Subcutaneous abdominal adipose tissue (tissue), 5 donors: ENCODE data around the gene ZNF362.

Experiments used
- H3K27ac ChIP-seq: one replicate; pipeline ENCODE4 v1.7.0; 2013; ENCODE audit warnings: low read depth, mild to moderate bottlenecking, inconsistent platforms, low read length, moderate library complexity
- H3K27me3 ChIP-seq, 5 donors: one replicate each; pipeline ENCODE4 v1.7.0; 2013; ENCODE audit warnings: low read length in 5 of 5, inconsistent platforms in 1 of 5; ENCODE audit not compliant: control insufficient read depth in 5 of 5, insufficient read depth in 4 of 5
- H3K36me3 ChIP-seq, 5 donors: one replicate each; pipeline ENCODE4 v1.7.0; 2013; ENCODE audit warnings: low read length in 5 of 5; ENCODE audit not compliant: control insufficient read depth in 5 of 5, insufficient read depth in 5 of 5
- H3K4me1 ChIP-seq, 5 donors: one replicate each; pipeline ENCODE4 v1.7.0; 2013; ENCODE audit warnings: low read length in 5 of 5, mild to moderate bottlenecking in 3 of 5, moderate library complexity in 1 of 5; ENCODE audit not compliant: control insufficient read depth in 5 of 5, insufficient read depth in 5 of 5
- H3K4me3 ChIP-seq, 5 donors: one replicate each; pipeline ENCODE4 v1.7.0; 2013; ENCODE audit warnings: low read length in 5 of 5, low read depth in 1 of 5
- H3K9ac ChIP-seq, 5 donors: one replicate each; pipeline ENCODE4 v1.7.0; 2013; ENCODE audit warnings: low read length in 5 of 5, mild to moderate bottlenecking in 4 of 5, moderate library complexity in 3 of 5
- H3K9me3 ChIP-seq, 5 donors: one replicate each; pipeline ENCODE4 v1.7.0; 2013; ENCODE audit warnings: low read length in 5 of 5; ENCODE audit not compliant: control insufficient read depth in 5 of 5
- donor health status: healthy.
- donor health status: healthy.
- donor health status: healthy.
- donor health status: healthy.
- donor health status: healthy.

The ZNF362 gene

DNA sequence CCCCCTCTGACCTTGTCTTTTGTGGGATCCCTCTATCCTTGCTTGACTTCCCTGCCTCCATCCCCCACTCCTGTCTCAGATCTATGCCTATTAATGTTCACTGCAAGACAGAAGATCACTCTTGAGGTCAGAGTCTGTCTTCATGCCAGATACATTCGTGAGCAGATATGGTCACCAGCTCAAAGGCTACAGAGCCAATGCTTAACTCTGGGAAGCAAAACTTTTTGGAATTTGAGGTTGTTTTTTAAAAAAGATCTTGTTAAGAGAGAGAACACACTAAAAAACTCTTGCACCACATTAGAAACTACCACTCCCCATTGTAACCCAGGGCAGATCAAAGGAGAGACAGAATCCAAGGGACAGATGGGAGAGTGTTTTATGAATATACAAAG is 81.8 kb downstream of the ZNF362 start:
- Histone ChIP-seq H3K27ac (peak overlapping the region; percentile 89), H3K27me3 (no peaks in the 10 kb centered on the region), H3K4me3 (no peak overlapping the region), H3K9me3 (no peaks in the 10 kb centered on the region), H3K9ac (peak overlapping the region in 2 of 5 donors; percentile 51 to 78), H3K4me1 (peaks cover 46 to 87% (median 75%) of the 10 kb centered on the region in 5 donors), H3K36me3 (peaks cover 0 to 19% (median 5%) of the 10 kb centered on the region in 5 donors)

DNA sequence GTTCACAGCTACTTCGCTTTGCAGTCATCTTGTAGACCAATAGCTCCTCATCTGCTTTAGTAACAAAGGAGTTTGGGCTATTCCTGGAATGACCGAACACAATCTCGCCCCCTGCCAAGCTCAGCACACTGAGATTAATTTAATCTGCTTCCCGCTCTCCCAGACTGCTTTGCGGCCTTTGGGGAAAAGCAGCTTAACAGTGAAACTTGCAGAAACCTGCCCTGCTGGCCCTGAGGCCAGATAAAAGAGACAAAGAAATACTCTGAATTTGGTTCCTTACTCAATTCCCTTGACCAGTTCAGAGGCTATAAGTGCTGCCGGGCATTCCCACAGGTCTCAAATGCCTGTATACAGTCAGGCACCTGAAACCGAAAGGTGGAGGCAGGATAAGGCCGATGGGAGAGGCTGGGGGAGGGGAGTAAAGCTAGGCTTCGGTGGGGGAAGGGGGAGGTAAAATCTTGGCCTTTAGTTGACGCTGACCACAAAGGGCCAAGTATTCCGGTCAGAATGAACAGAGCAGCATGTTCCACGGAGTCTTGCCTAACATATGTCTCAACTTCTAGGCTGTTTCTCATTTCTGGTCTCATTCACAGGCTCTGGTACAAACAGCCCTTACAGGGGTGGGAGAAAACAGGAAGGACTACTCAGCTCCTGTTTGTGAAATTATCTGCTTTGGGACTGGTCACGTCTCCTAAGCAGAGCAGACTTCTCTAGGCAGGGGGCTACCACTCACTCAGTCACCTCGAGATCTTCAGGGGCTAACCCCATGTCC is 82.3 kb downstream of the ZNF362 start:
- H3K27ac ChIP-seq, result peak overlapping the region; percentile 89
- no peaks in the 10 kb centered on the region for H3K9me3 ChIP-seq
- H3K36me3 ChIP-seq, result peaks cover 0 to 16% (median 2%) of the 10 kb centered on the region in 5 donors
- peaks cover 46 to 87% (median 80%) of the 10 kb centered on the region in 5 donors for H3K4me1 ChIP-seq
- H3K27me3 ChIP-seq, result no peaks in the 10 kb centered on the region
- peak overlapping the region in 3 of 5 donors; percentile 4 to 41 (median 22) for H3K4me3 ChIP-seq
- H3K9ac ChIP-seq, result peak overlapping the region; percentile 45 to 84 (median 57)

DNA sequence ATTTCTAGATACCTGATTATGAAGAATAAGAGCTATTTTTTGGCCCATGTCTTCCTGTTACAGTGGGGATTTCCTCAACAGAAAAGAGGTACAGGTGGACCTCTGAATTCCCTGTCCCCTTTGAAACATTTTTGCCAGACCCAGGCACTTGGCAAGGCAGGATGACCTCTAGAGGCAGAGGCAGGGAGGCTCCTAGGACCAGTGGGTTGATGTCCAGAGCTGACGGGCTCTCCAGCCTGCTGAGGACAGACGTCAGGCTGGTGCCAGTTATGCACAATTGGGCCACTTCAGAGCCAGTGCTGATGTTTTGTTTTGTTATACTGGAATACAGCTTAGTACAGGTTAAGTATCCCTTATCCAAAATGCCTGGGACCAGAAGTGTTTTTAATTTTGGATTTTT is 83.1 kb downstream of the ZNF362 start:
- peaks cover 41 to 87% (median 74%) of the 10 kb centered on the region in 5 donors for H3K4me1 ChIP-seq
- H3K9me3 ChIP-seq, result no peaks in the 10 kb centered on the region
- peak overlapping the region; percentile 89 for H3K27ac ChIP-seq
- peak overlapping the region in 4 of 5 donors; percentile 44 to 84 (median 63) for H3K9ac ChIP-seq
- no peaks in the 10 kb centered on the region for H3K27me3 ChIP-seq
- H3K36me3 ChIP-seq, result peaks cover 0 to 17% (median 4%) of the 10 kb centered on the region in 5 donors
- H3K4me3 ChIP-seq, result peak overlapping the region in 1 of 5 donors; percentile 22

DNA sequence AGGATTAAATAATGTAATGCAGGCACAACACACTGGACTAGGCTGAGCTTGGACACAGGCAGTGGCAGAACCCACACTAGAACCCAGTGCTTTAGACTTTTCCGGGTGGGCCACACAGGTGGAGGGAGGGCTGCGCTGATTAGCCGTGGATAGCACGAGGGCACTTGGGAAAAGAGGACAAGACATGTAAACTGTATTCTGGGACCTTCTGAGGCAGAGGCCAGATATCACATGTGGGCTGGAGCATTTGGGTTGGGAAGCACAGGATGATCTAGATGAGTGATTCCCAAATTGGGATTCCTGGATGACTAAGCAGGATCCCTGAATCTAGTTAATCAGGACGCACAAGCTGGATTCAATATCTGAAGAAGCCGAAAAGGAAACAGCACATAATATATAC is 84.9 kb downstream of the ZNF362 start:
- Histone ChIP-seq H3K36me3 (peaks cover 0 to 12% (median 5%) of the 10 kb centered on the region in 5 donors), H3K4me3 (no peak overlapping the region), H3K9me3 (no peaks in the 10 kb centered on the region), H3K4me1 (peaks cover 37 to 93% (median 77%) of the 10 kb centered on the region in 5 donors), H3K27ac (peak overlapping the region; percentile 63), H3K9ac (peak overlapping the region in 2 of 5 donors; percentile 2 to 53), H3K27me3 (no peaks in the 10 kb centered on the region)

DNA sequence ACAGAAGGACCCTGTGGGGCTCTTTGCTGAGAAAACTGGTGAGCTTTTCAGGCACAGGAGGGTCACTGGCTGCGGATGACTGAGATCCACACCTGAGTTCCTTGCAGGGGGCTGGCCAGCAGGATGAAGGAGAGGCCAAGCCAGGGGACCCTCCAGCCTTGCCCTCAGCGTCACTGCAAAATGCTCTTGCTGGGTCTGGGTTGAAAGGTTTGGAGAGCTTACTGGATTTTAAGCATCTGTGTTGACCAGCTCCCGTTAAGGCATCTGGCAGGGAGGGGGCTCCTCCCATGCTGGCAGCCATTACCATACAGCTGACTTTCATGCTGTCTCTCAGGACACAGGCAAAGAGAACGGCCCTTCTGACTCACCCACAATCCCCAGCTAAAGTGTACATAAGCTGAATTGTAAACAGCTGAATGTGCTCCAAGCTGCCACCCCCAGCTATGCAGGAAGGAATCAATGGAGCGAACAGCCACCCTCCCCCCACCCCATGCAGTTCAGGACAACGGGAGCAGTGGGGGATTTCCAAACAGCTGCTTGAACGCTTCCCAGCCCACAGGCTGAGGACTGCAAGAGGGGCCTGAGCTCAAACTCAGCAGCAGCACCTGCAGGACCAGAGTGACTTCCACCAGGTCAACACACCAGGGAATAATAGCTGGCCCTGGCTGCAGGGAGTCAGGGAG is 85.9 kb downstream of the ZNF362 start:
- peaks cover 40 to 98% (median 85%) of the 10 kb centered on the region in 5 donors for H3K4me1 ChIP-seq
- H3K36me3 ChIP-seq, result peaks cover 0 to 12% (median 5%) of the 10 kb centered on the region in 5 donors
- H3K9ac ChIP-seq, result peak overlapping the region in 1 of 5 donors; percentile 40
- H3K9me3 ChIP-seq, result no peaks in the 10 kb centered on the region
- H3K27me3 ChIP-seq, result no peaks in the 10 kb centered on the region
- peak overlapping the region; percentile 63 for H3K27ac ChIP-seq
- H3K4me3 ChIP-seq, result peak overlapping the region in 4 of 5 donors; percentile 2 to 38 (median 24)

DNA sequence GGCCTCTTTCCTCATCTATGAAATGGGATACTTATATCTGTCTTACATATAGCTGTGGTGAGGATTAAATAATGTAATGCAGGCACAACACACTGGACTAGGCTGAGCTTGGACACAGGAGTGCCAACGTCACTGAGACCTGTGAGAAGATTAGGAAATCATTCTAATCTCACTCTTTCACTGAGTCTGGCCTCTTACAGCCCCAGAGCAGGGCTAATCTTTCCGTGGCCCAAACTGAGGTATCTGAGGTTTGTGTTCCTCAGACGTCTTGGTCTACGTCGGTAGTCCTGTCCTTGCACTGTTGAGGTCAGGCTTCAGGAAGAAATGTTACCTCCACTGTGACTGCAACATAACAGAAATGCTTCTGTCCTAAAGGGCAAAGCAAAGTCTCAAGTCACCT is 87.2 kb downstream of the ZNF362 start:
- Histone ChIP-seq H3K27me3 (no peaks in the 10 kb centered on the region), H3K4me3 (no peak overlapping the region), H3K9ac (peak overlapping the region in 1 of 5 donors; percentile 44), H3K36me3 (peaks cover 0 to 12% (median 5%) of the 10 kb centered on the region in 5 donors), H3K4me1 (peaks cover 37 to 98% (median 85%) of the 10 kb centered on the region in 5 donors), H3K27ac (peak overlapping the region; percentile 87), H3K9me3 (no peaks in the 10 kb centered on the region)

DNA sequence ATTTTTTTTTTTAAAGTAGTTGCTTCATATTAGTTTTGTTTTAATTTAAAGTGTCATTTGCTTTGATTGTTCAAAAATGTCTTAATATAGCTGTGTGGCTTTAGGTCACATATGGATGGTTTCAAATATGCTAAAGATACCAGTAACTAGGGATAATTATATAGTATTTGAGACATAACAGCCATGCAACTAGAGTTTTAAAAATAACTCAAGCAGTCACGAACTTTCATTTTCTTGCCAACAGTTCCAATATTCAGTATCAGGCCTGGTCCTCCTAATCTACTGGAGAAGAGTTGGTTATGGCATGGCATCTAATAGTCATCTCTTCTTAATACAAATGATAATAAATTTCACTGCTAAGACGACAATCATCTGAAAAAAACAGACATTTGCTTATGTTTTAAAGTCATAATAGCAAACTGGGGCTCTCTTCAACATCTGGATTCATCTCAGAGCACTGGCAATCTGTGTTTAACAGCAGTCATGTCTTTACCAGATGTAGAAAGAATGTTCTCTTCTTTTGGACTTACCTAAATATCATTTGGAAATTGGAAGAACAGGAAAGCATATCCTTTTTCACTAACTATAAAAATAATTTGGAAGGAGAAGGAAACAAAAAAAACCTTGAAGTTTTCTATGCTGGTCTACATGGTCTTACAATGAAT is 88.7 kb downstream of the ZNF362 start:
- H3K36me3 ChIP-seq, result peaks cover 0 to 12% (median 5%) of the 10 kb centered on the region in 5 donors
- peak overlapping the region; percentile 87 for H3K27ac ChIP-seq
- no peak overlapping the region for H3K4me3 ChIP-seq
- H3K9me3 ChIP-seq, result no peaks in the 10 kb centered on the region
- H3K27me3 ChIP-seq, result no peaks in the 10 kb centered on the region
- peaks cover 27 to 89% (median 76%) of the 10 kb centered on the region in 5 donors for H3K4me1 ChIP-seq
- H3K9ac ChIP-seq, result no peak overlapping the region

DNA sequence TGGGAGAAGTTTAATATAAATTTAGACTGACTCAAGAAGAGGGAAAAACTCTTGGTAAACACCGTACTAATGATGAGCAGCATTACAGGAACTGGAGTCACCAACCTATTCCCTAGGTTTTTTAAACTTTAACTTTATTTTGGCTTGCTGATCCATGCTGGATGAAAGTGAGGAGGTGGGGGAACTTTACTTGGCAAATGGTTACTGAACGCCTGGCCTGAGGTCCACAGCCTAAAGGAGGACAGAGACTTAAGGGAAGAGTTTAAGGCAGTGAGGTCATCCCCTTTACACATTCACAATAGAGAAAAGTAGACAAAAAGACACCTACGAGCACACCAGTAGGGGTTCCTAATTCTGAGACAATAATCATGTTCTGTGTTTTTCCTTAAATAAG is 90.2 kb downstream of the ZNF362 start:
- peak overlapping the region in 3 of 5 donors; percentile 49 to 94 (median 80) for H3K4me3 ChIP-seq
- no peaks in the 10 kb centered on the region for H3K27me3 ChIP-seq
- H3K9ac ChIP-seq, result peak overlapping the region in 3 of 5 donors; percentile 31 to 59 (median 49)
- H3K27ac ChIP-seq, result peak overlapping the region; percentile 87
- peaks cover 0 to 9% (median 5%) of the 10 kb centered on the region in 5 donors for H3K36me3 ChIP-seq
- H3K4me1 ChIP-seq, result peaks cover 18 to 84% (median 68%) of the 10 kb centered on the region in 5 donors
- no peaks in the 10 kb centered on the region for H3K9me3 ChIP-seq

DNA sequence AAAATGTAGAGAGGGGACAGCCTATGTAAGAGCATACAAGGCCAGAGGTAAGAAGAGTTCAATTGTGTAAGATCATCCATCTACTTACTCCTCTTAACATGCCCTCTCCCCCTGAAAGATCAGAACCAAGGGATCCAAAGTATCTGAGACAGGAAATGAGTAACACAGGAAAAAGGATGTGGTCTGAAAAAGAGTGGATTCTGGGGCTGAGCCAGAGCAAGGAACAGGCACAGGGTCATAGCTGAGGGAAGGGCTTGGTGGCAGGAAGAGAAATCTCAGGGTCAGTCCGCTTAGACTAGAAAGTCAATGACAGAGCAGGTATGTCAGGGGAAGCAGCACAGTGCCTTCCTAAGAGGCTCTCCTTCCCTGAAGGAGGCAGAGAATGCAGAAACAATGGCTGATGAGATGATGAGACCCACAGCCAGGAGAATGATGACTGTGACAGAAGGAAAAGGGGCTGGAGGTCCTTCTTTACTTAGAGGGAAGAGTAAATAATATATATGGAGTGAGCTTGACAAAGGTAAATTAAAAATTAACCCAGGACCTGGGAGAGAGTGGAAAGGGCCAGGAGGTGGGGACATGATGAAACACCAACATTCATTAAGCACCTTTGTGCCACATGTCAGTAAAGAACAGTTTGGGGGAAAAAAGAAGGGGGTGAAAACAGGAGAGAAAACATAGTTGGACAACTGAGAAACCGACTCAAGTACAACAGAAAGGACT is 90.8 kb downstream of the ZNF362 start:
- Histone ChIP-seq H3K9ac (peak overlapping the region in 4 of 5 donors; percentile 53 to 87 (median 71)), H3K4me3 (peak overlapping the region; percentile 80 to 94 (median 85)), H3K4me1 (peaks cover 12 to 78% (median 62%) of the 10 kb centered on the region in 5 donors), H3K9me3 (no peaks in the 10 kb centered on the region), H3K36me3 (peaks cover 0 to 8% (median 1%) of the 10 kb centered on the region in 5 donors), H3K27me3 (no peaks in the 10 kb centered on the region), H3K27ac (peak overlapping the region; percentile 87)
